Activated CD4-positive, CD25-positive, alpha-beta regulatory T cell (primary cell): ENCODE data around the gene NEK9.
A peak's percentile ranks its signal among the peaks of the same experiment; 100 is the strongest.
"Not testable (repeated sequence)": the region's sequence is repeated elsewhere in the genome, so short reads cannot be mapped to it uniquely, and the experiment has no call there.

ENCODE experiments used
- DNase-seq, 4 experiments: peaks; one replicate each; lab custom pipeline; 2025; lab: John Stamatoyannopoulos, UW

The NEK9 gene

GRCh38 chr14:75126679-75127473 lies at the start of gene NEK9:
TSS of gene NEK9 (minus strand) at chr14:75127048. CDS start at chr14:75126921, 127 bp downstream.
- peak; percentile 80 to 85 (median 83) for DNase-seq

- peak; percentile 77 to 85 (median 82) for DNase-seq
These were observed 49.4 kb upstream of the NEK9 start, which contains the start of gene TMED10 for GRCh38 chr14:75176142-75176820. TSS of gene TMED10 (minus strand) at chr14:75176612. CDS start at chr14:75176579, 33 bp downstream.

DNA sequence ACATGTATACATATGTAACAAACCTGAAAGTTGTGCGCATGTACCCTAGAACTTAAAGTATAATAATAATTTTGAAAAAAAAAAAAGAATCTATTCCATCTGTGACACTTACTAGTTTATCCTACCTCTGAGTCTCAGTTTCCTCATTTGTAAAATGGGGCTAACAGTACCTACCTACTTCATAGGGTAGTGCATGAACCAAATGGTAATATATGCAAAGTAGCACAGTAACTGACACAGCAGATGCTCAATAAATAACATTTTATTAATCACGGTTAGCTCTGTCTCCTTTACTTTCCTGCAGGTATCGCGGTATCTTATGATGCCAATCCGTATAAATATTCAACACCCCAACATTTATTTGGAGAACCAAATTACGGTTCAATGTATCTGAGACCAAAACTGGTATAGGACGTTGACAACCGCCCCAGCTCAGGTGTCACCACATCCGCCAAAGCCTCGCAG lies 48.9 kb upstream of the NEK9 start:
- DNase-seq = no peak

GRCh38 chr14:75174066-75174465 lies 47.2 kb upstream of the NEK9 start:
- no peak for DNase-seq

- no peak for DNase-seq
These were observed 43.9 kb upstream of the NEK9 start for GRCh38 chr14:75170772-75171171.

DNA sequence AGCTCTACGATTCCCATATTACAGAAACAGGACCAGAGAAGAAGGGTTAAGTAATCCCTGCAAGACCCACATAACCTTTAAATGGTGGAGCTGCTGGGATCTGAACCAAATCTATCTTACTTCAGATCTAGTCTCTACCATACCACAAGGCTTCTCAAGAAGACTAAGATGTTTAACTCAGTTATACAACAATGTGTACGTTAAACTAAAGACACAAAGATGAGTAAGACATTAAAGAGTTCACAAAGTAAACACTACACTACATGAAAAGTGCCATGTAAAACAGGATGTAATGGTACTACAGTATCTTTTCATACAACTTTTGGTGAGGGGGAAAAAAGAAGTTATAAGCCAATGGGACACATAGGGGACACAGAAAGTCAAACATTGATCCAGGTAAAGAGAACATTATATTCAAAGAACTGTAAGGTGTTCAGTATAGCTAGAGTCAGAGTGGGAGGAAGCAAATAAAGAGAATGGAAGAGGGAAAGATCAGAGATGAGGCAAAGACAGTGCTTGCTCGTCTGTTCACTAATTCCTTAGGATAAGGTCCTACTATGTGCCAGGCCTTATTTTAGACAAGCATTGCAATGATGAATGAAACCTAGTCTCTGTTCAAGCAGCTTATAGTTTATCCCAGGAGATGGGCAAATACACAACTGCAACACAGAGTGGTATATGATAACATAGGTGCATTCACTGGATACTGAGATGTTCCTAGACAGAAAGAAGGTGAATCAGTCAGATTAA lies 41.9 kb upstream of the NEK9 start:
- DNase-seq = no peak

DNA sequence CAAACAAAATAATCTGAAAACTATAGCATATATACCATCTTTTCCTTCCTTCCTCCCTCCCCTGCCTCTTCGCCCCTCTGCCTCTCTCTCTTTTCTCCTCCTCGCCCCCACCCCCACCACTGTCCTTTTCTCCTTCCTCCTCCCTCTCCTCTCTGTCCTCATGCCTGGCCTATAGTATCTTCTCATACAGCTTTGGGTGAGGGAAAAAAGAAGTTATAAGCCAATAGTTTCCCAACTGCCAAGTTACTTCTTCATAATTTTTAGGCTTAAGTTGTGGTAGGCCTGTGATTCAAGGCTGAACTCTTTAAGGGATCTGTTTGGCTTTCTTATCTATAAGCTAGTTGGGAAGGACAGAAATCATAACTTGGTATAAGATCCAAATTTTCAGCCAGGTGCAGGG lies 40.5 kb upstream of the NEK9 start:
- no peak for DNase-seq

DNA sequence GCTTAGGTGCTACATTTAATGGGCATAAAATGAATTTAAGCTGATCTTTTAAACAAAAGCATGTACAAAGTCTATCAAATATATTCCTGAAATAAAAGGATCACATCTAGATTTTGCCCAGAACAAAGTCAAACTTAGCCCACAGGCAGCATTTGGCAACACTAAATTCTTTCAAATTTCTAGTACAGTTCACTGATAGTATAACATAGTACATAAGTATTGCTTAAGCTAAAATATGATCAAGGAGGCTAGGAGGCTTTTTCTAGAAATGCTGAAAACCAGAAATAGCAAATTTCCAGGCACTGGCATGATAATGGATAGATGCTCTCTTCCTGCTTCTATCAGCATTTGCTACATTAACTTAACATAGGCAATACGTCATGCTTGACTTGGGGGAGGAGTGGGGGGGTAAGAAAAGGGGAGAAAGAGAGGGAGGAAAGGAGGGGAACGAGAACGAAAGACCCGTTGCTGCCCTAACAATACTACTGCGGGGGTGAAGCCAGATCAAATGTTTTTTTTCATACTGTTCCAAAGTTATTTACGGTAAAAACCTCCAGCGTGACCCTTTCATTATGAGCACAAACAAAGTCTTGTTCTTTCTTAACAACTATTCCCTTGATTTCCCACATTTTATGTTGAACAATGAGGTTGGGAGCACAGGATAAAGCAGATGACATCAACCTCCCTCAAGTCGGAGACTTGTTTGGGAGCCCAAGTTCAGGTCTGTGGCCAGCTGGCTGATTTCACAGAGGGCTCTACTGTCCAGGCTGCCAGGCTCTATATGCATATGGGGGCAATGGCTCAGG lies 38.9 kb upstream of the NEK9 start:
- no peak for DNase-seq

DNA sequence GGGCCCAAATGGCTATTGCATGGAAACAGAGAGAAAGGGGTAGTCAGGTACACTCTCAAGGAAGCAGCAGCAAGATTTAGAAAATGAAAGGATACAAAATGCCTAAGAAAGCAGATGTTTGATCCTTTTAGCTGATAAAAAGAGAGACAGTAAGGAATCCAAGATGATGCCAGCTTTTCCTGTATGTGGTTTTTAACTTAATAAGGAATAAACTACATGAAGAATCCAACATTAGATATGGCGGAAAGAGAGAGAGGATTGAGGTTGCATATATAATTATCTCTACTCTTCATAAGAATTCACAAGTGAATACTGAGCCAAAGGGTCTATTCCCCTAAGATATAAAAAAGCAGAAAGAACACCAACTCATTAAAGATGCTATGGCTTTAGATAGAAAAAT lies 38.0 kb upstream of the NEK9 start:
- no peak for DNase-seq

- no peak for DNase-seq
These were observed 36.8 kb upstream of the NEK9 start for GRCh38 chr14:75163677-75164076.

DNA sequence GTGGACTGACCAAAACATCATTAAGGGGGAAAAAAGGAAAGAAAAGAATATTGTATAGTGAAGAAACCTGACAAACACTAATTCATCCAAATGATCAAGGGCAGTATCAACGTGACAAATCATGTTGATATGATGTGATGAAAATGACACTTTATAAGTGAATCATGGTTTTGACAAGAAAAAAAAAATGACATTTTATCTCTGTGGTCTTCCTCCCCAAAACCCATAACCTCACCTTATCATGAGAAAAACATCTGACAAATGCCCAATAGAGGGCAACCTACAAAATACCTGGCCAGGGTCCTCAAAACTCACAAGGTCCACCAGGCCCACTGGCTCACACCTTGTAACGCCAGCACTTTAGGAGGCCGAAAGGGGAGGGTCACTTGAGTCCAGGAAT lies 35.8 kb upstream of the NEK9 start:
- DNase-seq = no peak

- DNase-seq = no peak
These were observed 32.2 kb upstream of the NEK9 start for GRCh38 chr14:75158843-75159614.

GRCh38 chr14:75156901-75157300 lies 30.1 kb upstream of the NEK9 start:
- DNase-seq = no peak

DNA sequence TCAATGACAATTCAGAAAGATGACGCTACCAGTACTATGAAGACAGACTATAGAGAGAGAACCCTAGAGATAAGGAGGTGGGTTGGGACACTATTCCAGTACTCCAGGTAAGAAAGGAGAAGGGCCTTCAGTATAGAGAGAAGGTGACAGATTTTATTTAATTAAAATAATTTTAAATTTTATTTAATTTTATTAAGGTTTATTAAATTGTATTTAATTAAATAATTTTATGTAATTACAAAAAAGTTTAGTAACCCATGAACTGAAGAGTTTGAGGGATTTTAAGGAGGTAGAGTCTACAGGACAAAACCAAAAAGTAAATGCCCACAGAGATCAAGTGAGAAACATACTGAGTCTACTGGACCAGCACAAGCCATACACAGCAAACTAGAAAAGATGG lies 29.3 kb upstream of the NEK9 start:
- no peak for DNase-seq

GRCh38 chr14:75155169-75155568 lies 28.3 kb upstream of the NEK9 start:
- no peak for DNase-seq

GRCh38 chr14:75153295-75153694 lies 26.4 kb upstream of the NEK9 start:
- no peak for DNase-seq

DNA sequence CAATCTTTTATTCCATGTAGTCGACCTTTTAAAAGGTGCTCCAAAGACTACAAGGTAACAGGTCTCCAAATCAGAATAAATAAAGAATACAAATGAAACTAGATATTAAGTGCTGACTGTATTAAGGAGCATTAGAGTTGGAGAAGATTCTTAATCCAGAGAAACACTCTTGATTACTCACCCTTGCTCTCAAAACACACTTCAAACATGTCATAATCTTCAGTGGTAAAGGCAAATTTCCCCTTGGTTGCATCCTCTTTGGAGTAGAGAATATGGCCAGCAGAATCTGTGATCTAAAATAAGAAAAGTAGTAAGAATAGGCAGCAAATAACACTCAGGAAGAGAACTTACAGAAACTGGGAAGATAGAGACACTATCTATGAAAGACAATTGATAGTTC lies 25.0 kb upstream of the NEK9 start:
- no peak for DNase-seq

DNA sequence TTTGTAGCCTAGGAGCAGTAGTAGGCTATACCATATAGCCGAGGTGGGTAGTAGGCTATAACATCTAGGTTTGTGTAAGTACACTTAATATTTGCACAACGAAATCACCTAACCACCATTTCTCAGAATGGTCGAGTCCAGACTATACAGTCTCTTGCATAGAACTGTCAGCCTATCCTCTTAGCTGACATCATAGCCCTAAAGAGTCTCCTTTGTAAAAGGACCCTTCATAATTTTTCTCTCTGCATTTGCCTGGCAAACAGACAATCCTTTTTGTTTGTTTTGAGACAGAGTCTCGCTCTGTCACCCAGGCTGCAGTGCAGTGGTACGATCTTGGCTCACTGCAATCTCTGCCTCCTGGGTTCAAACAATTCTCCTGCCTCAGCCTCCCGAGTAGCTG lies 23.8 kb upstream of the NEK9 start:
- not testable (repeated sequence) for DNase-seq

- no peak for DNase-seq
These were observed 23.3 kb upstream of the NEK9 start for GRCh38 chr14:75150150-75150549.

DNA sequence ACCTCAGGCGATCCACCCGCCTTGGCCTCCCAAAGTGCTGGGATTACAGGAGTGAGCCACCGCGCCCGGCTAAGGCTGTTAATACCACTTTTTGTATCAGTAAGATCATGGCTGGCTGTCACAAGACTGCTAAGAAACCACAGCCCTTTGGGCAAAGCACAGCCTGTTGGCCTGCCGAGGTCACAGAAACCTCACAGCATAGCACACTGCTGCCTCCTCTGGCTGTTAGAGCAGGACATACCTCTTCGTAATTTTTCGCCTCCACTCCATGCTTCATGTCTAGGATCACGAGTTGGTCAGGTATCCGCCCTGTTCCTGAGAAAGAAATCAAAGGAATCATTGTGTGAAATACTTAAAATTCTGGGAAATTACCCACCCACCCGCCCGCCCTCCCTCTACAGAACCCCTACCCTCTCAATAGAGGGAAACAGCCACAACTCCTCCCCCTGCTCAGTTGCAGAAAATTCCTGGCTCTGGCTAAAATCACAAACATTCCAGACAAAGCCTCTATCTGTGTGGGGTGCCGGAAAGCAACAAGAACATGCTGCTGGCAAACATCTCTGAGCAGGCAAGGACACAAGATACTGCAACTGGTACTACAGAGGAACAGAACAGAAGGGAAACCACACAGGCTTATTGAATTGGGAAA lies 20.7 kb upstream of the NEK9 start:
- DNase-seq = no peak
